Measurements from ENCODE around the gene HOXC10. TPM values are rescaled to one million over a fixed set of nuclear protein-coding genes. Genes with fewer than 3 reads are reported as not detected.
A peak's percentile ranks its signal among the peaks of the same experiment; 100 is the strongest.

HOXC10 gene
- total and polyA plus RNA-seq, 12 donors = 0.34 to 4.5 (median 1.5) TPM; not detected in 3

GRCh38 chr12:53982648-53983567 lies 2.0 kb upstream of the HOXC10 start:
- TF ChIP-seq POLR2A (IDR thresholded peaks at IDR 0.05) = no peak
- Histone ChIP-seq H3K27me3 (peaks cover 88% of the 10 kb centered on the region), H3K9me3 (replicated peaks in 1 of 3) (no peaks in the 10 kb centered on the region), H3K27ac (no peak overlapping the region), H3K4me3 (no peak overlapping the region), H3K4me1 (replicated peaks in 1 of 2) (peaks cover 4 to 13% of the 10 kb centered on the region in 2 donors), H3K36me3 (replicated peaks in 1 of 2) (no peaks in the 10 kb centered on the region)
- intact Hi-C loops (cut with DNase I) = no loop called here
- DNase-seq = no peak
- 14 to 22% (median 18%) methylated on average over 24 to 26 of the region's 26 CpGs for WGBS, 4 donors

- WGBS, 4 donors = 15 to 26% (median 24%) methylated on average over 17 of the region's 17 CpGs
- no peak for DNase-seq
- Histone ChIP-seq H3K27ac (no peak overlapping the region), H3K4me3 (no peak overlapping the region), H3K27me3 (peaks cover 91% of the 10 kb centered on the region), H3K4me1 (replicated peaks in 1 of 2) (peaks cover 4 to 13% of the 10 kb centered on the region in 2 donors), H3K36me3 (replicated peaks in 1 of 2) (no peaks in the 10 kb centered on the region), H3K9me3 (replicated peaks in 1 of 3) (no peaks in the 10 kb centered on the region)
- TF ChIP-seq POLR2A (IDR thresholded peaks at IDR 0.05) = no peak
- TF ChIP-seq CTCF (IDR thresholded peaks at IDR 0.05) = no peak
- intact Hi-C loops (cut with DNase I) = no loop called here
Measured at GRCh38 chr12:53983568-53983949, 1.4 kb upstream of the HOXC10 start.

- Histone ChIP-seq H3K4me3 (no peak overlapping the region), H3K4me1 (replicated peaks in 1 of 2) (peaks cover 4 to 13% of the 10 kb centered on the region in 2 donors), H3K27me3 (peaks cover 90% of the 10 kb centered on the region), H3K9me3 (replicated peaks in 1 of 3) (no peaks in the 10 kb centered on the region), H3K27ac (no peak overlapping the region), H3K36me3 (replicated peaks in 1 of 2) (no peaks in the 10 kb centered on the region)
- TF ChIP-seq CTCF (IDR thresholded peaks at IDR 0.05) = no peak
- no peak for TF ChIP-seq POLR2A (IDR thresholded peaks at IDR 0.05)
- 12 to 17% (median 15%) methylated on average over 22 to 30 of the region's 30 CpGs for WGBS, 4 donors
- DNase-seq = no peak
- intact Hi-C loops (cut with DNase I) = no loop called here
Measured at GRCh38 chr12:53983950-53984572, 885 bp upstream of the HOXC10 start.

- Histone ChIP-seq H3K36me3 (replicated peaks in 1 of 2) (no peaks in the 10 kb centered on the region), H3K4me3 (peak overlapping the region in 1 of 4 donors; percentile 48), H3K9me3 (replicated peaks in 1 of 3) (no peaks in the 10 kb centered on the region), H3K27ac (peak overlapping the region in 2 of 5 donors; percentile 9 to 11), H3K27me3 (peaks cover 87% of the 10 kb centered on the region), H3K4me1 (replicated peaks in 1 of 2) (peaks cover 4 to 13% of the 10 kb centered on the region in 2 donors)
- intact Hi-C loops (cut with DNase I) = no loop called here
- TF ChIP-seq POLR2A (IDR thresholded peaks at IDR 0.05) (no peak), CTCF (IDR thresholded peaks at IDR 0.05) (no peak)
- 0 to 17% (median 11%) methylated on average over 2 to 21 of the region's 21 CpGs; no CpG with 5 or more reads in 1 of the 4 donors for WGBS, 4 donors
- no peak for DNase-seq
Measured at GRCh38 chr12:53985692-53985993, 697 bp downstream of the HOXC10 start.

All from adrenal gland (tissue), 12 donors.